Measurements from ENCODE around the gene MT1M. TPM values are rescaled to one million over a fixed set of nuclear protein-coding genes. Genes with fewer than 3 reads are reported as not detected.
"Not testable (repeated sequence)": the region's sequence is repeated elsewhere in the genome, so short reads cannot be mapped to it uniquely, and the experiment has no call there.

MT1M gene
- not detected for polyA plus RNA-seq (2012; ENCODE audit: insufficient read depth, insufficient read length)

DNA sequence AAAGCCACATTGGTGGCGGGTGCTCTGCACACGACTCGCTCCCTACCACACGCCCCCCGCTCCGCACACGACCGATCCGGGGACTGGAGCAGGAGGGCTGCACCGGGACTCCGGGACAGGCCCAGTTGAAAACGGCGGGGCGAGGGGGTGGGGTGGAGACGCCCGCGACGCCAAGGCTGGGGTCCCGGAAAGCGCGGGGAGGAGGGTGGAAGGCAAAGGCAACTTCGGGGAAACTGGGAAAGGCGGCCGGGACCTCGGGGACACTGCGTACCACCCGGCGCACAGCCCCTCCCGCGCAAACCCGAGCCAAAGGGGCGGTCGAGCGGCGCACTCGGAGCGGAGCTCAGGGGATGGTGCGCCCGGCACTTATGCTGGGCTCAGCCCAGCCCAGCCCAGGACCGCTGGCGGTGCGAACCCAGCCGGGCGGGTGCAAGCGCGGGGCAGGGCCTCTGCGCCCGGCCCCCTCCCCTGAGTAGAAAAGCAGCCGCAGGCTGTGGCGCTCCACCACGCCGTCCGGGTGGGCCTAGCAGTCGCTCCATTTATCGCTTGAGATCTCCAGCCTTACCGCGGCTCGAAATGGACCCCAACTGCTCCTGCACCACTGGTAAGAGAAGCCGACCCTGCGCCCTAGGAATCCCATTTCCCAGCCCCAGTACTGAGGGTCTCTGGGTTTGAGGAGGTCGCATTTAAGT, at the start of gene MT1M:
Gene MT1M (plus strand): TSS at position 504 of the 692 bp plus-strand sequence. CDS start 73 bp downstream, at position 577.
- H3K4me3 ChIP-seq (ENCODE audit: low read length) = no peak within 1 kb of the TSS
- DNase-seq (ENCODE audit: low read depth, low spot score) = no peak

GRCh38 chr16:56582911-56583310, 49.5 kb upstream of the MT1M start:
- H3K4me3 ChIP-seq (ENCODE audit: low read length); DNase-seq (ENCODE audit: low read depth, low spot score): not testable (repeated sequence)

GRCh38 chr16:56583351-56584168, 48.9 kb upstream of the MT1M start:
- DNase-seq (ENCODE audit: low read depth, low spot score) = no peak
- H3K4me3 ChIP-seq (ENCODE audit: low read length) = no peak overlapping the region

DNA sequence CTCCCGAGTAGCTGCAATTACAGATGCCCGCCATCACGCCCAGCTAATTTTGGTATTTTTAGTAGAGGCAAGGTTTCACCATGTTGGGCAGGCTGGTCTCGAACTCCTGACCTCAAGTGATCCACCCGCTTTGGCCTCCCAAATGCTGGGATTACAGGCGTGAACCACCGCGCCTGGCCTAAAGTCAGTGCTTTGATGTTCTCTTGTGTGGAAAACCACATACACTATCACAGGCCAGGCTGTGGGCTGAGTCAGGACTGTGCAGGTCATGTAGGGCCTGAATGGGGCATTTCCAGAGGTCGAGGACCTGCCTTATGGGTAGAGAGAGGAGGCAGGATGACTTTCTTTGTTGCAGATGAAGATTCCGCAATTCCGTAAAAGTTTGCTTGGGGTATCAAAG, 48.2 kb upstream of the MT1M start:
- H3K4me3 ChIP-seq (ENCODE audit: low read length) = no peak overlapping the region
- DNase-seq (ENCODE audit: low read depth, low spot score) = no peak

GRCh38 chr16:56588781-56589140, 43.7 kb upstream of the MT1M start:
- H3K4me3 ChIP-seq (ENCODE audit: low read length) = no peak overlapping the region
- DNase-seq (ENCODE audit: low read depth, low spot score) = no peak

DNA sequence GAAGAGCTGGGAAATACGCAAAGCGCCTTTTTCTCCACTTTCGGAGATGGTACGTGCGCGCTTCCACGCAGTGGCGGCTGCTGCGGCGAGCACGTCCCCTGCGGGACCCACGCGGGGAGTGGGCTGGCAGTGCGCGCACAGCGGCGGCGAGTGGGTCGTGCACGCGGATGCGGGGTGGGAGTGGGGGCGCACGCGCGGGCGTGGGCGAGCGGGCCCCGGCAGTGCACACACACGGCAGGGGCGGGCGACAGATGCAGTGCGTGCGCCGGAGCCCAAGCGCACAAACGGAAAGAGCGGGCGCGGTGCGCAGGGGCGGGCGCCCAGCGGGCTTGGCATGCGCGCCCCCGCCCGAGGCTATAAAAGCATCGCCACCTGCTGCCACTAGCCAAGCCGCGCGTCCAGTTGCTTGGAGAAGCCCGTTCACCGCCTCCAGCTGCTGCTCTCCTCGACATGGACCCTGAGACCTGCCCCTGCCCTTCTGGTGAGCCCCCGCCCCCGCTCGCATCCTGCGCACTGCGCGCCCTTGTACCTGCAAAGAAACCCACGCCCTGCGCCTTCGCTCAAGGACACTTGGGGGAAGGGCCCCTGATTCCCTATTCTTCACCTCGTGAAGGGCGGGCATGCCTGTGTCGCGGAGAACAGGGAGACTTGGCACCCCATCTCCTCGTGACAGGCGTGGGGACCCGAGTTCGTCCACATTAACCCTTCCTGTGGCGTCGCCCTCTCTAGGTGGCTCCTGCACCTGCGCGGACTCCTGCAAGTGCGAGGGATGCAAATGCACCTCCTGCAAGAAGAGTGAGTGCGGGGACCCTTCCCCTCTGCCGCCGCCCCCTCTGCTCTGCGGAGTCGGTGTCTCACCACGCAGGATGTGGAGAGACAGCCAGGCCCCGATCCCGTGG, 43.1 kb upstream of the MT1M start, which contains the start of gene MT3:
Gene MT3 (plus strand): TSS at position 388 of the 899 bp plus-strand sequence. CDS start 63 bp downstream, at position 451.
- H3K4me3 ChIP-seq (ENCODE audit: low read length) = peak within 1 kb of the TSS; percentile 15; the same call in 1 of the 2 replicates
- DNase-seq (ENCODE audit: low read depth, low spot score) = no peak

DNA sequence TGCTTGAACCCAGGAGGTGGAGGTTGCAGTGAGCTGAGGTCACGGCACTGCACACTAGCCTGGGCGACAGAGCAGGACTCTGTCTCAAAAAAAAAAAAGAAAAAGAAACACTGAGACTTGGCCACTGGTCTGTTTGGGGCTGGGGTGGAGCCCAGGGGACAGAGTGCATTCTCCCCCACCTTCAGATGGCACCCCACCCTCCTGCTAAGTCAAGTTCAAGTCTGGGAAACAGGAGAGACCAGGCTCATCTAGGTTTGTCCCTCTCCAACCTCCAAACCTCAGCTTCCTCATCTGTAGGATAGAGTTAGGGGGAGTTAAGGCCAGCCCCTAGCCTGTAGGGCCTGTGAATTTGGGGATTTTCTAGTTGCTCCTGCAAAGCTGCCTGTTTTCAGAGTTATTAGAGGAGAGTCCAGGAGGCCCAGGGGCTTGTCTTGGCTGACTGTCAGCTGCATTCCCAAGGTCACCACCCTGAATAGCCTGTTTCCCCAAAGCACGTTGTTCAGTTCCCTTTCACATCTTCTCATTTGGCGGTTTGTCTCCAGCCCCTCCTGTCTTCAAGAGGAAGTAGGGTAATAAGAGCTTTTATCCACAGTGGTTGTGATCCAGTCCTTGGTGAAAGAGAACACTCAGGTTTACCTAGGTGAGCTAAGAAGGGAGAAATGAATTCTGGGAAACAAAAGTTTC, 40.9 kb upstream of the MT1M start:
- DNase-seq (ENCODE audit: low read depth, low spot score) = no peak

DNA sequence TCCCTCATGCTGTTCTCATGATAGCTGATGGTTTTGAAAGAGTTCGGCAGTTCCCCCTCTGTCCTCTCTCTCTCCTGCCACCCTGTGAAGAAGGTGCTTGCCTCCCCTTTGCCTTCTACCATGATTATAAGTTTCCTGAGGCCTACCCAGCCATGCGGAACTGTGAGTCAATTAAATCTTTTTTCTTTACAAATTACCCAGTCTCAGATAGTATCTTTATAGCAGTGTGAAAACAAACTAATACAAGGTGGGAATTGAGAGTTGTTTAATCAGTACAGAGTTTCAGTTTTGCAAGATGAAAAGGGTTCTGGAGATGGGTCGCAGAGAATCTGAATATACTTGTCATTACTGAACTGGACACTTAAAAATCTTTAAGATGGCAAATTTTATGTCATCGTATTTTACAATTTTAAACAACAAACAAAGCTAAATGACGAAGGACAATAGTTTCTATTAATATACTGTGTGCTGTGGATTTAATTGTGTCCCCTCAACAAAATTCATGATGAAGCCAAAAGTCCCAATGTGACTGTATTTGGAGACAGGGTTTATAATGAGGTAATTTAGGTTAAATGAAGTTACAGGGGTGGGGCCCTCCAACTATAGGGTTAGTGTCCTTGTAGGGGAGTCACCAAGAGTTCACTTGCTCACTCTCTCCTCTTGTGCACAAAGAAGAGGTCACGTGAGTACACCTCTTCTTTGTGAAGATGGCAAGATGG, 38.7 kb upstream of the MT1M start:
- no peak overlapping the region for H3K4me3 ChIP-seq (ENCODE audit: low read length)
- no peak for DNase-seq (ENCODE audit: low read depth, low spot score)

More for the DNA sequence above, 40.9 kb upstream of the MT1M start:
- H3K4me3 ChIP-seq (ENCODE audit: low read length) = no peak overlapping the region

DNA sequence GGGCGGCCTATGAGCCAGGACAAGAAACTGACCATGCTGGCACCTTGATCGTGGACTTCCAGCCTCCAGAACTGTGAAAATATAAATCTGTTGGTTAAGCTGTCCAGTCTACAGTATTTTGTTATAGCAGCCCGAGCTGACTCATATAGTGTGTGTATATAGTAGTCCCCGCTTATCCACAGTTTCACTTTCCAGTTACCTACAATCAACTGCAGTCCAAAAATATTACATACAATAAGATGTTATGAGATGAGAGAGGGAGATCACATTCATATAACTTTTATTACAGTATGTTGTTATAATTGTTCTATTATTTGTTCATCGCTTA, 38.2 kb upstream of the MT1M start:
- no peak for DNase-seq (ENCODE audit: low read depth, low spot score)
- no peak overlapping the region for H3K4me3 ChIP-seq (ENCODE audit: low read length)

DNA sequence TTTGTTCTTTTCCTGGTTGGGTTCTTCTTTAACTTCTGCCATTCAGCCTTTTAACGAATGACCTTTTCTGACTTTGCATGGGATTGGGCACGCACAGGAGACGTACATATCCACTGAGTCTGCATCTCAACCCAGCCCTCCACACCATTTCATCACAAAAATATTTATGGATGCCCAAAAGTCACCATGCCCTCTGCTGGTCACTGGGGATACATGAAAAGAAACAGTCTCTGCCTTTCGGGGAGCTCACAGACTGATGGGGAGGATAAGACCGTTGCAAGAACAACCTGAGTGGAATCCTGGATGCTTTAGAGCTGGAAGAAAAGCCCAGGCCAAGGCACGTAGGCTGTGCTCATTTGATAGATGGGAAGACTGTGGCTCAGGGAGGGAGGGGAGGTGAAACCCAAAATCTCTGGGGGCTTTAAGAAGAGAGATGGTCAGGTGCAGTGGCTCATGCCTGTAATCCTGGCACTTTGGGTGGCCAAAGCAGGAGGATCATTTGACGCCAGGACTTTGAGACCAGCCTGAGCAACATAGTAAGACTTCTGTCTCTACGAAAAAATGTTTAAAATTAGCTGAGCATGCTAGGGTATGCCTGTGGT, 32.0 kb upstream of the MT1M start:
- H3K4me3 ChIP-seq (ENCODE audit: low read length) = no peak overlapping the region
- DNase-seq (ENCODE audit: low read depth, low spot score) = no peak

DNA sequence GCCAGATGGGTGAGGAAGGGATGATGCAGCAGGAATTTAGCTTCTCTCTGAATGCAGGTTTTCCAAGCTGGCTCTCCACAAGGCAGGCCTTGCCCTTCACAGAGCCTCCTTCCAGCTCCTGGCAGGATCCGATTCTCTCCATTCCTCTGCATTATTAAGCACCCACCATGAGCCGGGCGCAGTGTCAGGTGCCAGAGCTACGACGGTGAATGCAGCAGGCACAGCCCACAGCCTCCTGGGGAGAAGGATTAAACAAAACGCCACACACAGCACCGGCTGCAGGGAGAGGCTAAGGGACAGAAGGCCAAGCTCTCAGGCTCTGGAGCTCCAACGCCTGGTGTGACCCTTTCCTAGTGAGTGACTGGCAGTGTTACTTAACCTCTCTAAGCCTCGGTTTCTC, 31.1 kb upstream of the MT1M start:
- no peak for DNase-seq (ENCODE audit: low read depth, low spot score)
- H3K4me3 ChIP-seq (ENCODE audit: low read length) = no peak overlapping the region

DNA sequence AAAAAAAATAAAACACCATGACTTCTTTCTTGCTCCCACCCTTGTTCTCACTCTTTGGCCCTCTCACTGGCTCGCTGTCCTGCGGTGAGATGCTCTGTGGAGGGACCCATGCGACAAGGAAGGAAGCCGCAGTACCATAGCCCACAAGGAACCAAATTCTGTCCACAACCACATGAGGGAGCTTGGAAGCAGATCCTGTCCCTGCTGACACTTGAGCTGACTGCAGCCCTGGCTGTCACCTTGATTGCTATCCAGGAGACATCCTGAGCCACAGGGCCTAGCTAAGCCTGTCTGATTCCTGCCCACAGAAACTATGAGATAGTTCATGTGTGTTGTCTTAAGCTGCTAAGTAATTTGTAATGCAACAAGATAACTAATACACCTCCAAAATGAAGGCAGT, 28.9 kb upstream of the MT1M start:
- DNase-seq (ENCODE audit: low read depth, low spot score) = peak; percentile 40
- no peak overlapping the region for H3K4me3 ChIP-seq (ENCODE audit: low read length)

DNA sequence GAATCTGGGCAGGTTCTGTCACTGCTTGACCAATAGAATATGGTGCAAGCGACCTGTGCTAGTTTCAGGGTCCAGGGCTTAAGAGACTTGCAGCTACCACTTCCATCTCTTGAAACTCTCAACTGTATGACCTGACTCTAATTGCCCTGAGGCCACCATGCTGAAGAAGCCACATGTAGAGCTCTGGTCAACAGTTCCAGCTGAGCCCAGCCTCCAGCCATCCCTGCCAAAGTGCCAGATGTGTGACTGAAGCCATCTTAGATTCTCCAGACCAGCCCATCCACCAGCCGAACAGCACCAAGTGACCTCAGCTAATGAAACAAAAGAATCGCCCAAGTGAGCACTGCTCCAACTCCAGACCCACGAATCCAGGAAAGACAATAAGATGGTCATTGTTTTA, 27.5 kb upstream of the MT1M start:
- H3K4me3 ChIP-seq (ENCODE audit: low read length) = no peak overlapping the region
- no peak for DNase-seq (ENCODE audit: low read depth, low spot score)

DNA sequence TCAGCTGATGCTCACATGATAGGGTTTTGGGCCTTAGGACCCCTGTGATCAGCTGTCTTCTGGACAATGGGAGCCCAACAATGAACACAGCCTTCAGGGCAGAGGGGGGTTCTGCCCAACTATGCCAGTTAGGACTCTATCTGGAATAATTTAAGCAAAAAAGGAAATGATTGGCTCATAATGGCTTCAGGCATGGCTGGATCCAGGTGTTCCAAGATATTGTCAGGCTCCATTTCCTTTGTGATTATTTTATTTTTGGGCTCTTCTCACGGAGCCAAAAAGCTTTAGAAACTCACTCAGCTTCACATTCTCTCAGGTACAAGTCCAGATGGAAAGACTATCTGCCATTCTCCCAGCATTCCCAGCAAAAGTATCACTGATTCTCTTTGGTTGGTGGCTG, 27.0 kb upstream of the MT1M start:
- H3K4me3 ChIP-seq (ENCODE audit: low read length) = no peak overlapping the region
- no peak for DNase-seq (ENCODE audit: low read depth, low spot score)

GRCh38 chr16:56606071-56606475, 26.4 kb upstream of the MT1M start:
- H3K4me3 ChIP-seq (ENCODE audit: low read length) = no peak overlapping the region
- DNase-seq (ENCODE audit: low read depth, low spot score) = no peak

GRCh38 chr16:56606476-56607108, 25.9 kb upstream of the MT1M start:
- no peak for DNase-seq (ENCODE audit: low read depth, low spot score)
- no peak overlapping the region for H3K4me3 ChIP-seq (ENCODE audit: low read length)

DNA sequence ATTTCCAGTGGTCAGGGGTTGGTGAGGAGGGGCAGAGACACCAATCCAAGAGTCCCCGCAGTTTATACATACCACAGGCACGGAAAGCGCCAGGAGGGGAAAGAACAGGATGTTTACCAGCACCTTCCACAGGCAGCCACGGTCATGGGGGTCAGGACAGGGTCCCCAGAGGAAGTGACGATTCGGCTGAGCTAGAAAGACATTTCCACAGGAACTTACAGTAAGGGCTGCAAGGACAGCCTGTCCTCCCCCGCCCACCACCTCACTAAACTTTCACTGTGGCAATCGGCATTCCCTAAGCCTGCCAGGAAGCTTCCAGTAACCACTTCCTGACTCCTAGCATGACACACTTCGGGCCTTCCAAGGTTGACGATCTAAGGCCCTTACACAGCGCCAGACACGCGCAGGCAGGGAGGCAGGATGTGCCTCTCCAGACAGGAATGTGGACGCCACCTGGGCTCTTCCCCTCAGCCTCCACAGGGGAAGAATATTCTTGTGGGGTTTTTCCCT, 25.3 kb upstream of the MT1M start:
- H3K4me3 ChIP-seq (ENCODE audit: low read length) = no peak overlapping the region
- no peak for DNase-seq (ENCODE audit: low read depth, low spot score)
